Astrocyte of the spinal cord (primary cell): ENCODE data around the gene TSPAN5.

Experiments
- DNase-seq: peaks from one replicate; pipeline ENCODE4 v3.0.0; 2011; ENCODE audit warnings: low read depth, low spot score
- H3K4me3 ChIP-seq: 2 replicates; pipeline ENCODE4 v1.5.1; 2011; ENCODE audit warnings: low read depth, mild to moderate bottlenecking, low read length, moderate library complexity
- CTCF ChIP-seq: IDR thresholded peaks from 2 replicates; pipeline ENCODE4 v1.5.1; 2012; ENCODE audit warnings: low read depth, mild to moderate bottlenecking, low read length, inconsistent platforms
- in situ Hi-C: cut with HindIII; loops from 2 replicates; pipeline ENCODE4 v1.10.0; 2017; ENCODE audit warnings: low sequenced_read_pairs

Gene TSPAN5

GRCh38 chr4:98659106-98659592 lies 738 bp upstream of the TSPAN5 start:
- peak; percentile 58 for DNase-seq
- in situ Hi-C loops: no loop called here
- peak; percentile 30 for TF ChIP-seq CTCF
- H3K4me3 ChIP-seq: peak overlapping the region; percentile 76

- peak; percentile 75 for DNase-seq
- in situ Hi-C loops: no loop called here
- peak overlapping the region; percentile 94 for H3K4me3 ChIP-seq
- TF ChIP-seq CTCF: no peak
These were observed 702 bp downstream of the TSPAN5 start for GRCh38 chr4:98657531-98658286.

DNA sequence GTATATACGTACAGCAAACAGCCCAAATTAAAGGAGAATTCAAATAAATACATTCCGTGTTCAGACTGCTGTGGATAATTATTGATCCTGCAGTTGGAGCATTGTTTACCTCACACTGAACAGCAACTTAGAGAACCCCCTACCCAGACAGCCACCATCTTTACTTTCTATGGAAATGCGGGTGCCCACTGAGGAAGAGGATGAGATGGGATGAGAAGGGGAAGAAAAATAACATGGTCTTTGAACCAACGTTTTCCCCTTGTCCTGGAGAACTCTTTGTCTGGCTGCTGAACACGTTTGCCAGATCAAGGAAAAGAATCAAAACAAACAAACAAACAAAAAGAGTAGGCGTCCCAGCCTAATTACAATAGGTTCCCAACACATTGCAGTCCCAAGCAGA lies 1.5 kb downstream of the TSPAN5 start:
- H3K4me3 ChIP-seq: peak overlapping the region; percentile 94
- TF ChIP-seq CTCF: no peak
- DNase-seq: no peak
- in situ Hi-C loops: no loop called here

DNA sequence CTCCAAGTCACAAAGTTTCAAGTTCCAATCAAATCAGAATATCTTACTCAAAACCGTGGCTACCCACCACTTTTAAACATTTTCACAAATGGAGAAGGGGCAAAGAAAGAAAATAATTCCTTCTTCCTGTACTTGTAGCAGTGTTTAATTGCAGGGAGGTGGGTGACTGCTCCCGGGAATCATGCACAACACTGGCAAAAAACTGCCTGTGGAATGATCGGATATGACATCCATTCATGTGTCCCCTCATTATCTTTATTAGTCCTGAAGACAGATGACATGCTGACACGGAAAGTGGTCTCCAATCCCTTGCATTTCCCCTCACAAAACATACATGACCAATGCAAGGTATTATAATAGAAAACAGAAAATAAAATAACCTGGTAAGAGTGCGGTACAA lies 2.0 kb downstream of the TSPAN5 start:
- TF ChIP-seq CTCF: no peak
- peak overlapping the region; percentile 94 for H3K4me3 ChIP-seq
- in situ Hi-C loops: no loop called here
- DNase-seq: peak; percentile 30

DNA sequence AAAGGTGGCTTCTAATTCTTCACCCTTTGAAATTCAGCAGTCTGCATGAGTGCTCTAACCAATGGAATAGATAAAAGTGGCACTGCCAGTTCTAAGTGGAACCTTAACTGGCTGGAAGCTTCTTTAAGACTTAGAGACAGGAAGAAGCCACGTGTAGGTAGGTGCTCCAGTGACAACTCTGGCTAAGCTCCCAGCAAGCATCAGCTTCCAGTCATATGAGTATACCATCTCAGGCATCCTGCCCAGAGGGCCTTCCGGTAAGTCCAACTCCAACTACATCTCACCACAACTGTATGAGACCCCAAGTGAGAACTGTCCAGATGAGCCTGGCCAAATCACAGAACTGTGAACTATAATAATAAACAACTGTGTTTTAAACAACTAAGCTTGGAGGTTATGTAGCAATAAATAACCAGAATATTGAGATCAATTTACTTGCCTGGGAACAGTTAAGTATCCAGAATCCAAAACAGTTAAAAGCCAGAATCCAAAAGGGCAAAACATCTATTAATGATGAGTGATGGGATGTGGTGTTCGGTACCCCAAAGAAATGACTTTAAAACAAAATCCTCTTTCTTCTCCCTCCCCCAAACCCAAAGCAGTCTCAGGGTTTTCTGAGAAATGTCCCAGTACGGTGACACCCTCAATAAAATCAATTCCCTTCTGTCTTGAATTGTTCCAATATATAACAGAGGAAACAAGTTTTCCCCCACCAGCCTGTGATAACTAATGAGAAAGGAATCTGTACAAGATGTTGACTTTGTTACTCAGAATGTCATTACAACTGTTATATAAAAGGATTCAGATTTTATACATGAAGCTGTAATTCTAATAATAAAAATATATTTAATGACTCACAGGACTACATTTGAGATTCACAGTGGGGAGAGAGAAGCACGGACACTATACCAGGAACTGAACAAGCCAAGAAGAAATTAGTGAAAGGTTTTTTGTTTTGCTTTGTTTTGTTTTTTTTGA lies 4.2 kb downstream of the TSPAN5 start:
- DNase-seq: peak; percentile 94
- in situ Hi-C loops: no loop called here
- H3K4me3 ChIP-seq: peak overlapping the region; percentile 94
- no peak for TF ChIP-seq CTCF

DNA sequence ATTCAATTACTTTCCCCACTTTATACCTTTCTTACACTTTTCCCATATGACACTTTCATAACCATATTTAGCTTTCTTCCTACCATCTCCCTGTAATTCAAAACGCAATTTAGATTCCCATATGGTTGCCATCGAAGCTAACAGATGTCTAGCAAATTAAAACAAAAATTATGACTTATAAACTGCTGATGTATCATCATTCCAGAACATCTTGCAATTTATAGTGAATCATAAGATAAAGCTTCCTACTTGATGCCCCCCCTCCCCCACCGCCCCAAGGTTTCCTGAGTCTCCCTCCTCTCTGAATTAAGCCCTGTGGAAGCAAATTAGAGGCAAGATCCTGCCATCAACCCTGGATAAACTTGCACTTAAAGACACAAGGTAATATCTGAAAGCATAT lies 5.4 kb downstream of the TSPAN5 start:
- no peak for TF ChIP-seq CTCF
- DNase-seq: peak; percentile 32
- H3K4me3 ChIP-seq: no peak overlapping the region
- in situ Hi-C loops: no loop called here
